Measurements from ENCODE around the gene BSG. TPM values are rescaled to one million over a fixed set of nuclear protein-coding genes. Genes with fewer than 3 reads are reported as not detected.

BSG gene
- total and polyA plus RNA-seq, 9 of the 15 experiments (the other 6 are each of a cell fraction or from before 2014, with no cell fraction given), result 4.6 to 495 (median 187) TPM

DNA sequence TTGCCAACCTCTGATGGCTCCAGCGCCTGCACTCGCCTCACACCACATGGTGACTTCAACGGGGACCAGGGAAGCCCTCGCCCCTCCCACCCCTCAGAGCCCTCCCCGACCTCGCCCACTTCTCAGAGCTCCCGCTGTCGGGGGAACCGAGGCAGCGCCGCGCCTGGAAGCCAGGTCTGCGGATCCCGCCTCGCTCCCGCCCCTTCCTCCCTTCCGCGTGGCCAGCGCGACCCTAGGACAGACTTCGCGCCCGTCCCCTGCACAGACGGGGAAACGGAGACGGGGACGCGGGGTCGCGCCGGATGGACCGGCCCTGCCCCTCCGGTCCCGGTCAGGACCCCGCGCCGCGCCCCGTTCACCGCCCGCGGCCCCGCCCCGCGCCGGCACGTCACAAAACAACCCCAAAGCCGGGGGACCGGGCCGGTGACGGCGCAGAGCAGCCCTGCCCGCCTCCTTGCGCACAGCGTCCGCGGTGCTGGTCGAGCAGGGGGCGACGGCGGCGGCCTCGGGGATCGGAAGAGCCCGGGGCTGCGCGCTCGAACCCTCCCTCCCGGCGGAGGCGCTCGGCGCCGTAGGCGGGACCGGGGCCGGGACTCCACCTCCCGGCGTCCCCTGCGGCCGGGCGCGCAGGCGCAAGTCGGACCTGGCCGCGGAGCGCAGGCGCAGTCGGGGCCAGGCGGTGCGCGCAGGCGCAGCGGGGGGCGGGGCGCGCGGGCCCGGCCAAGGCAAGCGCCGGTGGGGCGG is 41.2 kb upstream of the BSG start (continued):
- TF ChIP-seq TRIM25 (IDR thresholded peaks at IDR 0.05; ENCODE audit: borderline replicate concordance) (no peak), ZSCAN29 (IDR thresholded peaks at IDR 0.05) (no peak), TBL1XR1 (IDR thresholded peaks at IDR 0.05; ENCODE audit: low read length in 2 of 2) (0 out of 4 replicates have a peak, but pooled peaks of 1 of the 2 experiments have one; percentile 17), ZFPM2 (CRISPR knock-in tag; IDR thresholded peaks at IDR 0.05) (no peak), CBFA2T2 (conservative IDR thresholded peaks at IDR 0.05) (no peak), BCOR (IDR thresholded peaks at IDR 0.05) (no peak), NFRKB (IDR thresholded peaks at IDR 0.05; ENCODE audit: low read depth) (no peak), ZNF77 (CRISPR knock-in tag; IDR thresholded peaks at IDR 0.05) (no peak), MGA (IDR thresholded peaks at IDR 0.05) (peak; percentile 37; the same call in 1 of the 2 replicates), ATF6 (CRISPR knock-in tag; IDR thresholded peaks at IDR 0.05) (no peak)
- TF ChIP-seq, protein P1, sequence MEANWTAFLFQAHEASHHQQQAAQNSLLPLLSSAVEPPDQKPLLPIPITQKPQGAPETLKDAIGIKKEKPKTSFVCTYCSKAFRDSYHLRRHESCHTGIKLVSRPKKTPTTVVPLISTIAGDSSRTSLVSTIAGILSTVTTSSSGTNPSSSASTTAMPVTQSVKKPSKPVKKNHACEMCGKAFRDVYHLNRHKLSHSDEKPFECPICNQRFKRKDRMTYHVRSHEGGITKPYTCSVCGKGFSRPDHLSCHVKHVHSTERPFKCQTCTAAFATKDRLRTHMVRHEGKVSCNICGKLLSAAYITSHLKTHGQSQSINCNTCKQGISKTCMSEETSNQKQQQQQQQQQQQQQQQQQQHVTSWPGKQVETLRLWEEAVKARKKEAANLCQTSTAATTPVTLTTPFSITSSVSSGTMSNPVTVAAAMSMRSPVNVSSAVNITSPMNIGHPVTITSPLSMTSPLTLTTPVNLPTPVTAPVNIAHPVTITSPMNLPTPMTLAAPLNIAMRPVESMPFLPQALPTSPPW (CRISPR knock-in tag; IDR thresholded peaks at IDR 0.05), result peak; percentile 85
